Activated T-cell treated with anti-CD3 and anti-CD28 coated beads for 24 hours (primary cell): Measurements from ENCODE around the gene CAMTA1.

Experiments
- DNase-seq: peaks from one replicate; pipeline ENCODE4 v3.0.0-alpha.2; 2020; ENCODE audit warnings: low read depth

Gene CAMTA1

GRCh38 chr1:6979003-6979613 is 193.9 kb downstream of the CAMTA1 start:
- DNase-seq = no peak

GRCh38 chr1:6981595-6981994 is 196.3 kb downstream of the CAMTA1 start:
- DNase-seq = no peak

GRCh38 chr1:6982443-6982842 is 197.2 kb downstream of the CAMTA1 start:
- DNase-seq = no peak

GRCh38 chr1:6982860-6983259 is 197.6 kb downstream of the CAMTA1 start:
- no peak for DNase-seq

GRCh38 chr1:6984536-6984935 is 199.3 kb downstream of the CAMTA1 start:
- DNase-seq = no peak

- no peak for DNase-seq
These were observed 199.7 kb downstream of the CAMTA1 start for GRCh38 chr1:6984986-6985385.

GRCh38 chr1:6985549-6986276 is 200.5 kb downstream of the CAMTA1 start:
- DNase-seq = no peak

GRCh38 chr1:6986281-6986680 is 201.0 kb downstream of the CAMTA1 start:
- no peak for DNase-seq

GRCh38 chr1:6987940-6988339 is 202.7 kb downstream of the CAMTA1 start:
- no peak for DNase-seq

- no peak for DNase-seq
These were observed 203.5 kb downstream of the CAMTA1 start for GRCh38 chr1:6988796-6989195.

GRCh38 chr1:6989212-6990159 is 204.2 kb downstream of the CAMTA1 start:
- DNase-seq = no peak

- DNase-seq = no peak
These were observed 206.0 kb downstream of the CAMTA1 start for GRCh38 chr1:6991266-6991665.

- DNase-seq = no peak
These were observed 210.5 kb downstream of the CAMTA1 start for GRCh38 chr1:6995789-6996188.

- no peak for DNase-seq
These were observed 211.1 kb downstream of the CAMTA1 start for GRCh38 chr1:6996371-6996770.

- DNase-seq = no peak
These were observed 211.6 kb downstream of the CAMTA1 start for GRCh38 chr1:6996866-6997265.

- no peak for DNase-seq
These were observed 213.0 kb downstream of the CAMTA1 start for GRCh38 chr1:6998267-6998666.

GRCh38 chr1:6999826-7000225 is 214.6 kb downstream of the CAMTA1 start:
- no peak for DNase-seq

GRCh38 chr1:7000720-7001119 is 215.5 kb downstream of the CAMTA1 start:
- DNase-seq = no peak

- no peak for DNase-seq
These were observed 217.5 kb downstream of the CAMTA1 start for GRCh38 chr1:7002728-7003127.

- DNase-seq = no peak
These were observed 218.4 kb downstream of the CAMTA1 start for GRCh38 chr1:7003676-7004075.

GRCh38 chr1:7004181-7004580 is 218.9 kb downstream of the CAMTA1 start:
- DNase-seq = no peak

- DNase-seq = no peak
These were observed 220.5 kb downstream of the CAMTA1 start for GRCh38 chr1:7005762-7006161.
